ENCODE results near the gene ANKS1B. TPM values are rescaled to one million over a fixed set of nuclear protein-coding genes. Genes with fewer than 3 reads are reported as not detected.

The ANKS1B gene
- total RNA-seq, 5 donors from 2014 or later (not counting 1 experiment from before 2014, with no cell fraction given): 0.18 to 0.47 (median 0.19) TPM; not detected in 2

- peaks cover 2 to 3% of the 10 kb centered on the region in 2 experiments for H3K27me3 ChIP-seq (replicated peaks in 1 of 2; ENCODE audit: control insufficient read depth in 2 of 2, extremely low read depth in 1 of 2, insufficient read depth in 2 of 2, low read length in 1 of 2)
- 30% methylated on average over 3 of the region's 4 CpGs for WGBS (ENCODE audit: insufficient coverage)
- DNase-seq: no peak
- H3K4me3 ChIP-seq (ENCODE audit: control insufficient read depth in 1 of 2, extremely low read depth in 1 of 2, low read length in 1 of 2): no peak overlapping the region
- POLR2A ChIA-PET: no interaction called here
- no peak for ATAC-seq (replicated peaks in 1 of 4)
- CTCF ChIA-PET: no interaction called here
- H3K9me3 ChIP-seq: no peaks in the 10 kb centered on the region
- Mint-ChIP-seq H3K36me3 (no peaks in the 10 kb centered on the region), H3K27ac (no peak overlapping the region), H3K9me3 (peaks cover 2 to 4% (median 4%) of the 10 kb centered on the region in 3 donors), H3K4me1 (no peaks in the 10 kb centered on the region), H3K4me3 (no peak overlapping the region), H3K27me3 (peaks cover 9 to 14% of the 10 kb centered on the region in 2 donors)
- no peak overlapping the region for H3K27ac ChIP-seq (ENCODE audit: low read length)
- no peaks in the 10 kb centered on the region for H3K4me1 ChIP-seq (ENCODE audit: control insufficient read depth in 1 of 2, extremely low read depth in 1 of 2, insufficient read depth in 2 of 2, low read length in 2 of 2)
- no peaks in the 10 kb centered on the region for H3K36me3 ChIP-seq (ENCODE audit: control insufficient read depth in 2 of 2, extremely low read depth in 1 of 2, insufficient read depth in 1 of 2, low read length in 1 of 2)
Measured at GRCh38 chr12:98955284-98955683, 1029.5 kb downstream of the ANKS1B start.

GRCh38 chr12:98954506-98954905 is 1030.2 kb downstream of the ANKS1B start:
- no peak overlapping the region for H3K27ac ChIP-seq (ENCODE audit: low read length)
- no peaks in the 10 kb centered on the region for H3K4me1 ChIP-seq (ENCODE audit: control insufficient read depth in 1 of 2, extremely low read depth in 1 of 2, insufficient read depth in 2 of 2, low read length in 2 of 2)
- ChIA-PET POLR2A (no interaction called here), CTCF (interaction anchor here in 1 of 2 donors (0.6 kb wide), 1 partner anchor 83 kb away, joined by 4 read pairs; no protein-coding TSS in a partner anchor)
- Mint-ChIP-seq H3K27me3 (peaks cover 9 to 14% of the 10 kb centered on the region in 2 donors), H3K9me3 (peaks cover 0 to 4% (median 0%) of the 10 kb centered on the region in 3 donors), H3K27ac (no peak overlapping the region), H3K36me3 (no peaks in the 10 kb centered on the region), H3K4me1 (no peaks in the 10 kb centered on the region), H3K4me3 (no peak overlapping the region)
- no peaks in the 10 kb centered on the region for H3K9me3 ChIP-seq
- no peak overlapping the region for H3K4me3 ChIP-seq (ENCODE audit: control insufficient read depth in 1 of 2, extremely low read depth in 1 of 2, low read length in 1 of 2)
- DNase-seq (no peak), ATAC-seq (replicated peaks in 1 of 4) (no peak)
- H3K27me3 ChIP-seq (replicated peaks in 1 of 2; ENCODE audit: control insufficient read depth in 2 of 2, extremely low read depth in 1 of 2, insufficient read depth in 2 of 2, low read length in 1 of 2): peaks cover 2 to 3% of the 10 kb centered on the region in 2 experiments
- WGBS (ENCODE audit: insufficient coverage): no CpG with 5 or more reads among the region's 1 CpG
- no peaks in the 10 kb centered on the region for H3K36me3 ChIP-seq (ENCODE audit: control insufficient read depth in 2 of 2, extremely low read depth in 1 of 2, insufficient read depth in 1 of 2, low read length in 1 of 2)

GRCh38 chr12:98951406-98951805 is 1033.3 kb downstream of the ANKS1B start:
- peaks cover 0 to 4% (median 0%) of the 10 kb centered on the region in 3 donors for H3K9me3 Mint-ChIP-seq
- WGBS (ENCODE audit: insufficient coverage): 69% methylated on average over 5 of the region's 7 CpGs
- CTCF ChIA-PET: no interaction called here

GRCh38 chr12:98948343-98948949 is 1036.3 kb downstream of the ANKS1B start:
- H3K27me3 Mint-ChIP-seq: peaks cover under 1 to 2% of the 10 kb centered on the region in 2 donors
- CTCF ChIA-PET: interaction anchor here in 1 of 2 donors (0.6 kb wide), 1 partner anchor 1780 kb away, joined by 3 read pairs; no protein-coding TSS in a partner anchor

More at GRCh38 chr12:98951406-98951805, 1033.3 kb downstream of the ANKS1B start:
- H3K27ac ChIP-seq (ENCODE audit: low read length): no peak overlapping the region
- H3K27me3 ChIP-seq (replicated peaks in 1 of 2; ENCODE audit: control insufficient read depth in 2 of 2, extremely low read depth in 1 of 2, insufficient read depth in 2 of 2, low read length in 1 of 2): peaks cover 2 to 6% of the 10 kb centered on the region in 2 experiments
- H3K4me3 ChIP-seq (ENCODE audit: control insufficient read depth in 1 of 2, extremely low read depth in 1 of 2, low read length in 1 of 2): no peak overlapping the region
- Mint-ChIP-seq H3K4me3 (no peak overlapping the region), H3K36me3 (no peaks in the 10 kb centered on the region), H3K4me1 (no peaks in the 10 kb centered on the region), H3K27ac (no peak overlapping the region), H3K27me3 (peaks cover 9 to 10% of the 10 kb centered on the region in 2 donors)
- H3K36me3 ChIP-seq (ENCODE audit: control insufficient read depth in 2 of 2, extremely low read depth in 1 of 2, insufficient read depth in 1 of 2, low read length in 1 of 2): no peaks in the 10 kb centered on the region
- no peaks in the 10 kb centered on the region for H3K9me3 ChIP-seq
- no peak for ATAC-seq (replicated peaks in 1 of 4)
- no peaks in the 10 kb centered on the region for H3K4me1 ChIP-seq (ENCODE audit: control insufficient read depth in 1 of 2, extremely low read depth in 1 of 2, insufficient read depth in 2 of 2, low read length in 2 of 2)
- POLR2A ChIA-PET: no interaction called here
- DNase-seq: no peak

GRCh38 chr12:98945864-98946263 is 1038.9 kb downstream of the ANKS1B start:
- no CpG with 5 or more reads among the region's 4 CpGs for WGBS (ENCODE audit: insufficient coverage)
- no peak overlapping the region for H3K27ac ChIP-seq (ENCODE audit: low read length)
- H3K4me3 ChIP-seq (ENCODE audit: control insufficient read depth in 1 of 2, extremely low read depth in 1 of 2, low read length in 1 of 2): no peak overlapping the region
- ChIA-PET POLR2A (no interaction called here), CTCF (interaction anchor here in 1 of 2 donors (0.6 kb wide), 1 partner anchor 1869 kb away, joined by 5 read pairs; no protein-coding TSS in a partner anchor)
- Mint-ChIP-seq H3K27me3 (peaks cover 2 to 4% of the 10 kb centered on the region in 2 donors), H3K36me3 (no peaks in the 10 kb centered on the region), H3K4me3 (no peak overlapping the region), H3K4me1 (no peaks in the 10 kb centered on the region), H3K9me3 (peaks cover 0 to 6% (median 0%) of the 10 kb centered on the region in 3 donors), H3K27ac (no peak overlapping the region)
- H3K4me1 ChIP-seq (ENCODE audit: control insufficient read depth in 1 of 2, extremely low read depth in 1 of 2, insufficient read depth in 2 of 2, low read length in 2 of 2): no peaks in the 10 kb centered on the region
- no peaks in the 10 kb centered on the region for H3K36me3 ChIP-seq (ENCODE audit: control insufficient read depth in 2 of 2, extremely low read depth in 1 of 2, insufficient read depth in 1 of 2, low read length in 1 of 2)
- no peak for DNase-seq
- ATAC-seq (replicated peaks in 1 of 4): no peak
- H3K9me3 ChIP-seq: no peaks in the 10 kb centered on the region
- peaks cover 0 to 2% of the 10 kb centered on the region in 2 experiments for H3K27me3 ChIP-seq (replicated peaks in 1 of 2; ENCODE audit: control insufficient read depth in 2 of 2, extremely low read depth in 1 of 2, insufficient read depth in 2 of 2, low read length in 1 of 2)

More at GRCh38 chr12:98948343-98948949, 1036.3 kb downstream of the ANKS1B start:
- Histone ChIP-seq H3K4me3 (ENCODE audit: control insufficient read depth in 1 of 2, extremely low read depth in 1 of 2, low read length in 1 of 2) (no peak overlapping the region), H3K9me3 (no peaks in the 10 kb centered on the region), H3K27me3 (replicated peaks in 1 of 2; ENCODE audit: control insufficient read depth in 2 of 2, extremely low read depth in 1 of 2, insufficient read depth in 2 of 2, low read length in 1 of 2) (peaks cover 0 to 6% of the 10 kb centered on the region in 2 experiments), H3K27ac (ENCODE audit: low read length) (no peak overlapping the region), H3K36me3 (ENCODE audit: control insufficient read depth in 2 of 2, extremely low read depth in 1 of 2, insufficient read depth in 1 of 2, low read length in 1 of 2) (no peaks in the 10 kb centered on the region), H3K4me1 (ENCODE audit: control insufficient read depth in 1 of 2, extremely low read depth in 1 of 2, insufficient read depth in 2 of 2, low read length in 2 of 2) (no peaks in the 10 kb centered on the region)
- no peak overlapping the region for H3K27ac Mint-ChIP-seq
- no peaks in the 10 kb centered on the region for H3K36me3 Mint-ChIP-seq
- no peak overlapping the region for H3K4me3 Mint-ChIP-seq
- POLR2A ChIA-PET: no interaction called here
- no peak for DNase-seq
- H3K9me3 Mint-ChIP-seq: peaks cover 0 to 6% (median 4%) of the 10 kb centered on the region in 3 donors
- ATAC-seq (replicated peaks in 1 of 4): no peak
- no peaks in the 10 kb centered on the region for H3K4me1 Mint-ChIP-seq
- no CpG with 5 or more reads among the region's 4 CpGs for WGBS (ENCODE audit: insufficient coverage)

GRCh38 chr12:98939926-98940325 is 1044.8 kb downstream of the ANKS1B start:
- no peaks in the 10 kb centered on the region for H3K4me1 Mint-ChIP-seq
- no peak overlapping the region for H3K4me3 Mint-ChIP-seq
- no peak for ATAC-seq (replicated peaks in 1 of 4)
- H3K27me3 ChIP-seq (replicated peaks in 1 of 2; ENCODE audit: control insufficient read depth in 2 of 2, extremely low read depth in 1 of 2, insufficient read depth in 2 of 2, low read length in 1 of 2): no peaks in the 10 kb centered on the region
- H3K27ac ChIP-seq (ENCODE audit: low read length): no peak overlapping the region
- no peak for DNase-seq
- no peaks in the 10 kb centered on the region for H3K4me1 ChIP-seq (ENCODE audit: control insufficient read depth in 1 of 2, extremely low read depth in 1 of 2, insufficient read depth in 2 of 2, low read length in 2 of 2)
- peaks cover 7 to 17% of the 10 kb centered on the region in 2 donors for H3K27me3 Mint-ChIP-seq
- H3K9me3 Mint-ChIP-seq: peaks cover 0 to 10% (median 0%) of the 10 kb centered on the region in 3 donors
- POLR2A ChIA-PET: no interaction called here
- no peak overlapping the region for H3K4me3 ChIP-seq (ENCODE audit: control insufficient read depth in 1 of 2, extremely low read depth in 1 of 2, low read length in 1 of 2)
- no CpG with 5 or more reads among the region's 3 CpGs for WGBS (ENCODE audit: insufficient coverage)
- H3K27ac Mint-ChIP-seq: no peak overlapping the region
- CTCF ChIA-PET: no interaction called here
- H3K9me3 ChIP-seq: no peaks in the 10 kb centered on the region
- H3K36me3 ChIP-seq (ENCODE audit: control insufficient read depth in 2 of 2, extremely low read depth in 1 of 2, insufficient read depth in 1 of 2, low read length in 1 of 2): no peaks in the 10 kb centered on the region
- no peaks in the 10 kb centered on the region for H3K36me3 Mint-ChIP-seq
